GM12801 (cell line): ENCODE measurements around the gene EXPH5.

Experiments
- CTCF ChIP-seq: IDR thresholded peaks from one replicate; pipeline ENCODE4 v1.5.1; 2011; ENCODE audit warnings: control low read depth; ENCODE audit not compliant: insufficient read length; ENCODE audit errors: extremely low read depth

The EXPH5 gene

DNA sequence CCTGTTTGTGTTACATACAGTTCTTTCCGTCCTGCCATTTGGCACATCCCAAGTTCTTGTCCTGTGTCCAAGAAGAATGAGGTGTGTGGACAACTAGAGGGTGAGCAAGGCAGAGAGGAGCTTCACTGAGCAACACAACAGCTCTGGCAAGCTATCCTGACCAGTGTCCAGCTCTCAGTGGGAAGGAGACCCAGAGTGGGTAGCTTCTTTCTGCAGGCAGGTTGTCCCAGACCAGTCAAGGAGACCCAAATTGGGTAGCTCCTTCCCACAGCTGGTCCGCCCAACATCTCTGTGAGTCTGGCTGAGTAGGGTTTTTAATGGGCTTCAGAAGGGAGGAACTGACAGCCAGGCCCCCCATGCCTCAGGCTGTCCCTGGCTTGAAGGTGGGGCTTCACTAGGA is 35.2 kb upstream of the EXPH5 start:
- TF ChIP-seq CTCF, result no peak

DNA sequence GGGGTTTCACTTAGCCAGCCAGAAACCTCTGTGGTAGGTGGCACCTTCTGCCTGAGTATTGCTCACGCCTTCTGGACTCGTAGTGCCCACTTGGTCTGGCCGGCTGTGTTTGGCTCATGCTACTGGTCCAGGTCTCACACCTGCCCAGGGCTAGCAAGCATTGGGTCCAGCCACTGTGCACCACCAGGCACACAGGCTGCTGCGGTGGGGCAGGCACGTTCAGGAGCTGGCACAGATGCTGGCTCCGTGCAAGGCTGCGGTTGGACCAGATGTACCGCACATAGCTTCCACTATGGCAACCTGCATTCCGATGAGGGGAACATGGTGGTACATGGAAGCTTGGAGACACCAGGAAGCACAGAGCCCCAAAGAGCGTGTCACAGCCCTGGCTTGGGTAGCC is 34.8 kb upstream of the EXPH5 start:
- TF ChIP-seq CTCF, result no peak

GRCh38 chr11:108624196-108624925 is 30.8 kb upstream of the EXPH5 start:
- no peak for TF ChIP-seq CTCF

GRCh38 chr11:108622341-108622740 is 28.8 kb upstream of the EXPH5 start:
- no peak for TF ChIP-seq CTCF

GRCh38 chr11:108620958-108621772 is 27.6 kb upstream of the EXPH5 start:
- no peak for TF ChIP-seq CTCF

GRCh38 chr11:108618529-108618928 is 25.0 kb upstream of the EXPH5 start:
- TF ChIP-seq CTCF, result no peak

DNA sequence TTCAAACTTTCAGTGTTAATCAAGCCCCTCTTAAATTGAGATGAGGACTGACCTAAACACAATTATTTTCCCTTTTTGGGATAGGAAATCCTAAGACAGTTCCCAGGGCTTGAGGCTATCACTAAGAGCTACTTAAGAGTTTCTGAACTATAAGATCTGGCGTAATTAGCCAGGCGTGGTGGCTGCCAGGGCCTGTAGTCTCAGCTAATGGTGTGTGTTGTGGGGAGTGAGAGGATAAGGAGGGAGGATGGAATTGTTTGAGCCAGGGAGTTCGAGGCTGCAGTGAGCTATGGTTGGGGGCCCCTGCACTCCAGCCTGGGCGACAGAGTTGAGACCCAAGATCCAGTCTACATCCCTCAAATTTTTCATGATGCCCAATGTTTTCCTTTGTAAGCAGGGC is 23.5 kb upstream of the EXPH5 start:
- no peak for TF ChIP-seq CTCF
